ENCODE measurements around the gene TRUB1.

TRUB1 gene

DNA sequence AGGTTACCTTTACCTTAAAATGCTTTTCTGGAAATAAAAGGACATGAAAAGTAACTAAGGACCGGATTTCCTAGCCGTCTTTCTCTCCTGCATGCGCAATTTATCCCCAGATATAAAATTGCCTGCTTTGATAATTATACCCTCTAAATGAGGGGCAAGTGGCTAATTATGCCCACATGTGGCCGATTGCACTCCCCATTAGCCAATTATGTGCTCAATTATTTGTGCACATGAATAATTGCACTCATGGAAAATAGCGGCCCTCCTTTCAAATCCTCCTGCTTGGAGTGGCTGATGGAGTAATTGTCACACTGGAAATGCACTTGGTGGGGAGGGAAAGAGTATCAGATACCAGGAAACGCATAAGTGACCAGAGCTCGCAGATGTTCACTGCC lies 88.7 kb downstream of the TRUB1 start:
- DNase-seq (ENCODE audit: low spot score) (no peak), FAIRE-seq (no peak)
